CD4-positive, alpha-beta T cell (primary cell): ENCODE data around the gene ANKS1B. TPM values are rescaled to one million over a fixed set of nuclear protein-coding genes. Genes with fewer than 3 reads are reported as not detected.

Source experiments
- ATAC-seq: fragments of 200-7000 bp; cut with Tn5 transposase; one replicate; pipeline ENCODE4 v1.10.0; 2022; ENCODE audit warnings: mild to moderate bottlenecking; ENCODE audit not compliant: poor library complexity
- CTCF ChIA-PET: fragments of 350-600 bp; sonication (Branson Sonifier 250); formaldehyde crosslinking; loops from one replicate; lab custom pipeline; 2021; ENCODE audit warnings: antibody characterized with exemption, inconsistent platforms; lab: Charles Lee
- POLR2A ChIA-PET: fragments of 350-600 bp; sonication (Branson Sonifier 250); formaldehyde crosslinking; loops from one replicate; lab custom pipeline; 2021; ENCODE audit warnings: antibody characterized with exemption, inconsistent platforms; lab: Charles Lee
- DNase-seq, 14 experiments: peaks; one replicate each; pipeline ENCODE4 v3.0.0-alpha.2; 2013 to 2020; ENCODE audit warnings: mixed read lengths in 2 of 14
- H3K27ac ChIP-seq, 2 donors: one replicate each; pipeline versions ENCODE4 v1.5.1 to v1.7.0; 2013; ENCODE audit warnings: low read length in 2 of 2, low read depth in 1 of 2, mild to moderate bottlenecking in 1 of 2
- H3K27me3 ChIP-seq, 2 experiments: 1 replicate in 1 of 2; 2 replicates in 1 of 2; pipeline versions ENCODE4 v1.6.1 to v1.7.0; 2013; ENCODE audit warnings: low read length in 2 of 2, control low read depth in 1 of 2, mild to moderate bottlenecking in 1 of 2, moderate library complexity in 1 of 2; ENCODE audit not compliant: insufficient read depth in 2 of 2, control insufficient read depth in 1 of 2
- H3K36me3 ChIP-seq: one replicate; pipeline ENCODE4 v1.6.1; 2013; ENCODE audit warnings: low read length, control low read depth; ENCODE audit not compliant: insufficient read depth
- H3K4me1 ChIP-seq: one replicate; pipeline ENCODE4 v1.6.1; 2013; ENCODE audit warnings: low read length, control low read depth; ENCODE audit not compliant: insufficient read depth
- H3K4me3 ChIP-seq: one replicate; pipeline ENCODE4 v1.5.1; 2013; ENCODE audit warnings: mild to moderate bottlenecking, low read length, moderate library complexity
- H3K9me3 ChIP-seq, 2 experiments: 1 replicate in 1 of 2; 2 replicates in 1 of 2; pipeline versions ENCODE4 v1.6.1 to v1.7.0; 2013; ENCODE audit warnings: low read length in 2 of 2, mild to moderate bottlenecking in 2 of 2, control low read depth in 1 of 2, moderate library complexity in 1 of 2; ENCODE audit not compliant: control insufficient read depth in 1 of 2, insufficient read depth in 1 of 2
- H3K27ac Mint-ChIP-seq: one replicate; pipeline ENCODE4 v1.8.0; 2020; ENCODE audit warnings: mixed read lengths
- H3K27me3 Mint-ChIP-seq: one replicate; pipeline ENCODE4 v1.8.0; 2021; ENCODE audit warnings: mixed read lengths
- H3K36me3 Mint-ChIP-seq: one replicate; pipeline ENCODE4 v1.8.0; 2021; ENCODE audit warnings: low read depth, mixed read lengths
- H3K4me1 Mint-ChIP-seq: one replicate; pipeline ENCODE4 v1.8.0; 2021; ENCODE audit warnings: low read depth, mixed read lengths
- H3K4me3 Mint-ChIP-seq: one replicate; pipeline ENCODE4 v1.8.0; 2020; ENCODE audit warnings: mild to moderate bottlenecking, mixed read lengths
- H3K9me3 Mint-ChIP-seq: one replicate; pipeline ENCODE4 v1.8.0; 2020; ENCODE audit warnings: mixed read lengths
- intact Hi-C, 2 experiments: fragments of 100-400 bp; cut with DNase I in 1 of 2; cut with micrococcal nuclease in 1 of 2; formaldehyde crosslinking; loops; one replicate each; pipeline versions ENCODE4 v1.15.1 to v1.9.0; 2023 to 2025; cut with DNase I, micrococcal nuclease
- total RNA-seq, 174 experiments: library from RNA in 2 of 174; stranded (reverse) in 2 of 174; gene quantifications; one replicate each; pipeline ENCODE4 v1.2.3 and lab custom pipeline; 2021 to 2026
- TF ChIP-seq, protein P1 (sequence below): fragments of 200-600 bp; IDR thresholded peaks from one replicate; pipeline ENCODE4 v1.8.0; 2022; ENCODE audit warnings: antibody characterized with exemption, mild to moderate bottlenecking

ANKS1B gene
- total RNA-seq, 2 experiments from 2014 or later: 0.16 to 1.1 TPM

DNA sequence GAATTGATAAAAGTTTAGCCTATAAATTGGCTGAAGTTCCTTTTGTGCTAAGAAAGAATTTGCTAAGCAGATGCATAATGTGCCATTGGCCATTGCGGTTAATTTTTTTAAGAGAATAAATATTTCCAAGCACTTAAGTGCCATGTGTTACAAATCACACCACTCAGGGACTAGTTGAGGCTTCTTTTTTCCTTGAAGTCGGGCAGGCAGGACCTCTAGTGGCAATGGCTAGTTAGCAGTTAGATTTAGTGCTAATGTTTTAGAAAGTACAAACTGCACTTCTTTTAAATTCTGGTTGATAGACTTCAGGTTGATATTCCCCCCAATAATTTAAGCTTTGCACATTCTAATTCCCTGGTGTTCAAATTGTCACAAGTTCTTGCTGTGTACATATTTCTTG is 1045.4 kb downstream of the ANKS1B start:
- no peaks in the 10 kb centered on the region for H3K4me1 Mint-ChIP-seq
- peaks cover 39% of the 10 kb centered on the region for H3K27me3 Mint-ChIP-seq
- H3K27ac Mint-ChIP-seq: no peak overlapping the region
- H3K27ac ChIP-seq: no peak overlapping the region
- peaks cover 5% of the 10 kb centered on the region for H3K9me3 Mint-ChIP-seq
- H3K4me3 ChIP-seq: no peak overlapping the region
- no peak for DNase-seq
- POLR2A ChIA-PET: no interaction called here
- no peak overlapping the region for H3K4me3 Mint-ChIP-seq
- H3K27me3 ChIP-seq: peaks cover 4% of the 10 kb centered on the region in 2 experiments
- no peaks in the 10 kb centered on the region for H3K36me3 Mint-ChIP-seq
- no peaks in the 10 kb centered on the region for H3K4me1 ChIP-seq
- no peaks in the 10 kb centered on the region for H3K36me3 ChIP-seq
- CTCF ChIA-PET: no interaction called here
- H3K9me3 ChIP-seq: no peaks in the 10 kb centered on the region
- intact Hi-C loops: no loop called here
- no peak for ATAC-seq
- TF ChIP-seq, protein P1, sequence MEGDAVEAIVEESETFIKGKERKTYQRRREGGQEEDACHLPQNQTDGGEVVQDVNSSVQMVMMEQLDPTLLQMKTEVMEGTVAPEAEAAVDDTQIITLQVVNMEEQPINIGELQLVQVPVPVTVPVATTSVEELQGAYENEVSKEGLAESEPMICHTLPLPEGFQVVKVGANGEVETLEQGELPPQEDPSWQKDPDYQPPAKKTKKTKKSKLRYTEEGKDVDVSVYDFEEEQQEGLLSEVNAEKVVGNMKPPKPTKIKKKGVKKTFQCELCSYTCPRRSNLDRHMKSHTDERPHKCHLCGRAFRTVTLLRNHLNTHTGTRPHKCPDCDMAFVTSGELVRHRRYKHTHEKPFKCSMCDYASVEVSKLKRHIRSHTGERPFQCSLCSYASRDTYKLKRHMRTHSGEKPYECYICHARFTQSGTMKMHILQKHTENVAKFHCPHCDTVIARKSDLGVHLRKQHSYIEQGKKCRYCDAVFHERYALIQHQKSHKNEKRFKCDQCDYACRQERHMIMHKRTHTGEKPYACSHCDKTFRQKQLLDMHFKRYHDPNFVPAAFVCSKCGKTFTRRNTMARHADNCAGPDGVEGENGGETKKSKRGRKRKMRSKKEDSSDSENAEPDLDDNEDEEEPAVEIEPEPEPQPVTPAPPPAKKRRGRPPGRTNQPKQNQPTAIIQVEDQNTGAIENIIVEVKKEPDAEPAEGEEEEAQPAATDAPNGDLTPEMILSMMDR: no peak

DNA sequence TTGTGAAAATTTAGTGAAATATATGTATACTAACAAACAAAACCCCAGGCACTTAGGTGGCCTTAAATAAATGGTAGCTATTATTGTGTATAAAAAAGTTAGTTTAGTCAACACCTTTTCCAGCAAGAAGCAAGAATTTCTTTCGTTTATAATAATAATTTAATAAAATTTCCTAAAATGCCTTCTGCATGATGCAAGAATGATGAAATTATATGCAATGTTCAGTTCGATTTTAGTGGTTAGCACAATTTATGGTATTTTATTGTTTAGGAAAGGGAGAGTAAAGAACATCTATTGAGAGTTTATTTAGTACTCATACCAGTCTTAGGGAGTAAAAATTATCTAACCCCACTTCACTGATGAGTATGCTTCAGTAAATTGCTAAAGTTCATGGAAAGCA is 1048.9 kb downstream of the ANKS1B start:
- Histone ChIP-seq H3K36me3 (no peaks in the 10 kb centered on the region), H3K27me3 (peaks cover 4% of the 10 kb centered on the region in 2 experiments), H3K27ac (no peak overlapping the region), H3K9me3 (no peaks in the 10 kb centered on the region), H3K4me1 (no peaks in the 10 kb centered on the region), H3K4me3 (no peak overlapping the region)
- H3K4me3 Mint-ChIP-seq: no peak overlapping the region
- DNase-seq (no peak), ATAC-seq (no peak)
- H3K4me1 Mint-ChIP-seq: no peaks in the 10 kb centered on the region
- peaks cover 33% of the 10 kb centered on the region for H3K27me3 Mint-ChIP-seq
- peaks cover 5% of the 10 kb centered on the region for H3K9me3 Mint-ChIP-seq
- intact Hi-C loops: no loop called here
- TF ChIP-seq, protein P1: no peak
- POLR2A ChIA-PET: no interaction called here
- CTCF ChIA-PET: no interaction called here
- H3K27ac Mint-ChIP-seq: no peak overlapping the region
- no peaks in the 10 kb centered on the region for H3K36me3 Mint-ChIP-seq

DNA sequence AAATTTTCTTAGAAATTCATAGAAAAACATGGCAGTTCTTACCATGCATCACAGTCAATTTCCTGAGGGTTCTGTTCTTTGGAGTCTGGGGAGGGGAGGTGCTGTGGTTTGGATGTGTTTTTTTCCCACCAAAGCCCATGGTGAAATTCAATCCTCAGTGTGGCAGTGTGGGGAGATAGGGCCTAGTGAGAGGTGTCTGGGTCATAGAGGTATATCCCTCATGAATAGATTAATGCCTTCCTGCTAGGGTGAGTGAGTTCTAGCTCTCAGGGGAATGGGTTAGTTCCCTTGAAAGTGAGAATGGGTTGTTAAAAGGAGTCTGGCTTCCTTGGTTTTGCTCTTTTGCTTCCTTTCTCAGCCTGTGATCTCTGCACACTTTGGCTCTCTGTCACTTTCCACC is 1061.9 kb downstream of the ANKS1B start:
- no peak for DNase-seq
- H3K4me3 Mint-ChIP-seq: no peak overlapping the region
- ChIA-PET POLR2A (no interaction called here), CTCF (no interaction called here)
- Histone ChIP-seq H3K9me3 (no peaks in the 10 kb centered on the region), H3K4me3 (no peak overlapping the region), H3K36me3 (no peaks in the 10 kb centered on the region), H3K4me1 (no peaks in the 10 kb centered on the region), H3K27me3 (peaks cover 3 to 6% of the 10 kb centered on the region in 2 experiments), H3K27ac (no peak overlapping the region)
- TF ChIP-seq, protein P1: no peak
- no peaks in the 10 kb centered on the region for H3K4me1 Mint-ChIP-seq
- H3K36me3 Mint-ChIP-seq: no peaks in the 10 kb centered on the region
- H3K9me3 Mint-ChIP-seq: no peaks in the 10 kb centered on the region
- no peak overlapping the region for H3K27ac Mint-ChIP-seq
- intact Hi-C loops: no loop called here
- ATAC-seq: no peak
- H3K27me3 Mint-ChIP-seq: peaks cover 29% of the 10 kb centered on the region
